HG03439 (cell line): Measurements from ENCODE around the gene TRIML1.

Experiments used
- ATAC-seq: cut with Tn5 transposase; IDR thresholded peaks from one replicate; pipeline ENCODE4 v1.9.1; 2021; ENCODE audit warnings: mild to moderate bottlenecking, moderate library complexity; ENCODE audit not compliant: unreplicated experiment

TRIML1 gene, protein sequence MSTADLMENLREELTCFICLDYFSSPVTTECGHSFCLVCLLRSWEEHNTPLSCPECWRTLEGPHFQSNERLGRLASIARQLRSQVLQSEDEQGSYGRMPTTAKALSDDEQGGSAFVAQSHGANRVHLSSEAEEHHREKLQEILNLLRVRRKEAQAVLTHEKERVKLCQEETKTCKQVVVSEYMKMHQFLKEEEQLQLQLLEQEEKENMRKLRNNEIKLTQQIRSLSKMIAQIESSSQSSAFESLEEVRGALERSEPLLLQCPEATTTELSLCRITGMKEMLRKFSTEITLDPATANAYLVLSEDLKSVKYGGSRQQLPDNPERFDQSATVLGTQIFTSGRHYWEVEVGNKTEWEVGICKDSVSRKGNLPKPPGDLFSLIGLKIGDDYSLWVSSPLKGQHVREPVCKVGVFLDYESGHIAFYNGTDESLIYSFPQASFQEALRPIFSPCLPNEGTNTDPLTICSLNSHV

DNA sequence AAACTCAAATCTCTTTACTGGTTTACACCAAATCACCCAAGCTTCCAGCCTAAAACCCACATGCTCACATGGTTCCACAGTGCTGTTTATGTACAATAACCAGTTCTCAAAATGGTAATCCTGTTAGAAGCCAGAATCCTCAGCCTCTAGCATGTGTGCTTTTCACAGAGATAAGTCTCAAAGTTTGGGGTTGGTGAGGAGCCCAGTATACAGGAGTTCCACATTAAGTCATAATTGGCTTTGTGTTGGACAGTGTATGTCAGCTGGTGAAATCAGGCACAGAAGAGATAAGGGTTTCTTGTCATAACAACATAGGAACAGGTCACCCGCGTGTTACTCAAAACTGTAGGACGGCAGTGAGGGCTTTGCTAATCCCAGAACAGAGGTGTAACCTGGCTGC, at the start of gene TRIML1:
TSS of gene TRIML1 (plus strand) at position 301 of the 400 bp plus-strand sequence. CDS start 118 bp downstream, outside the sequence.
- ATAC-seq, result no peak

DNA sequence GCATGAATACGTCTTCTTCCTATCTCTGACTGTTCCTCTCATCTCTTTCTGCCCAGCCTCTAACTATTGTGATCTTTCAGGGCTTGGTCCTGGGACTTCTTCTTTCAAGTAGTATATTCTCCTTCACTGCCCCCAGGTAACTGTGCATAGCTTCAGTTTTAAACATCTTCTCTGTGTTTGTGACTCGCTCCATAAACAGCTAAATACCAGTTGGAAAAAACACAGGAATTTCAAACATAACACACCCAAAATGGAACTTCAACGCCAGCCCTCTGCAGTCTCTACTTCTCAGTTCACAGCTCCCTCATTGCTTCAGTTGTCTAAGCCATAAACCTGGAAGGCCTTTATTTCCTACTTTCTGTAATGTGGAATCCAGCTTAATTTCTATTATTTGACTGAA, 46.4 kb upstream of the TRIML1 start:
- no peak for ATAC-seq

DNA sequence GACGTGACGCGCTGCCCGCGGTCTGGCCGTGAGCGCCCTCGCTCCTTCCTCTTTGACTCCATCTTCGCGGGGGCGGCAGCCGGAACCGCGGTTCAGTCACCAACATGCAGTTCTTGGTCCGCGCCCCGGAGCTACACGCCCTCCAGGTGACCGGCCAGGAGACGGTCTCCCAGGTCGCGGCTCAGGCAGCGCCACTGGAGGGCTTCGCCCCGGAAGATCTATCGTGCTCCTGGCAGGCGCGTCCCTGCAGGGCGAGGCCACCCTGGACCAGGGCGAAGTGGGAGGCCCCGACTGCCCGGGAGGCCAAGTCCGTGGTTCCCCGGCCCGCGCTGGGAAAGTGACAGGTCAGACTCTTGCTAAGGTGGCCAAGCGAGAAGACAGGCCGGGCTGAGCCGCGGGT, 32.8 kb upstream of the TRIML1 start:
- ATAC-seq, result no peak

- no peak for ATAC-seq
Measured at GRCh38 chr4:188107931-188108843, 31.1 kb upstream of the TRIML1 start.

DNA sequence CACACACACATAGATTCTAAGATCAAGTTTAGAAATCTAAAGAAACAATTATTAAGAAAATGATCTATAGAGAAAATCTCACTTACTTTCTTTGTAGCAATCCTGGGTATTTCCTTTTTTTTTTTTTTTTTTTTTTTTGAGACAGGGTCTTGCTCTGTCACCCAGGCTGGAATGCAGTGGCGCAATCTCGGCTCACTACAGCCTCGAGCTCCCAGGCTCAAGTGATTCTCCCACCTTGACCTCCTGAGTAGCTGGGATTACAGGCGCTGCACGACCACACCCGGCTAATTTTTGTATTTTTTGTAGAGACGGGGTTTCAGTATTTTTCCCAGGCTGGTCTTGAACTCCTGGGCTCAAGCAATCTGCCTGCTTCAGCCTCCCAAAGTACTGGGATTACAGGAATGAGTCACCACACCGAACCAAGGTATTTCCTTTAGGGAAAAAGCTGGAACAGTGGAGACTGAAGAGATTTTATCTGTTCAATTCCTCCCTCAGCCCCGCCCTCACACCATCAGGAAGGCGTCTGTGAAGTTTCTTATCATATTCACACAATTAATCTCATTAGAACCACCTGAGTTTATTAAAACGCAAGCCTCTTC, 30.0 kb upstream of the TRIML1 start, which contains the start of gene TRIML2:
TSS of gene TRIML2 (minus strand) at position 447 of the 599 bp plus-strand sequence. CDS start 4,235 bp downstream, outside the sequence.
- no peak for ATAC-seq

DNA sequence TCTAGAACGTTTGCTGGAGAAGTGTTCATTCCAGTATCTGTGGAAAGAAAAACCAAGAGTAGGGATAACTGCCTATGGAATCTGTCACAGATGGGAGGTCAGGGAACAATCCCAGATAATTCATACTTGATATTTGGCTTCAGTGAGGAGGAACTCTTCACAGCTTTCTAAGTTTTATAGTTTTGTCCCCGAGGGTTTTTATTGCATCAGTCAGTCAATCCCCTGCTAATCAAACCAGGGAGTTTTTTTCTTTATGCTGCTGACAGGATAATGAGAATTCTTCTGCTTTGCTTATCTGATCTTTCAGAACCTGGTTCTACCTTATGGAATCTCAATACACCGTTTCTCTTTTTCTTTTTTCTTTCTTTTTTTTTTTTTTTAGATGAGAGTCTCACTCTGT, 29.2 kb upstream of the TRIML1 start:
- ATAC-seq, result no peak

DNA sequence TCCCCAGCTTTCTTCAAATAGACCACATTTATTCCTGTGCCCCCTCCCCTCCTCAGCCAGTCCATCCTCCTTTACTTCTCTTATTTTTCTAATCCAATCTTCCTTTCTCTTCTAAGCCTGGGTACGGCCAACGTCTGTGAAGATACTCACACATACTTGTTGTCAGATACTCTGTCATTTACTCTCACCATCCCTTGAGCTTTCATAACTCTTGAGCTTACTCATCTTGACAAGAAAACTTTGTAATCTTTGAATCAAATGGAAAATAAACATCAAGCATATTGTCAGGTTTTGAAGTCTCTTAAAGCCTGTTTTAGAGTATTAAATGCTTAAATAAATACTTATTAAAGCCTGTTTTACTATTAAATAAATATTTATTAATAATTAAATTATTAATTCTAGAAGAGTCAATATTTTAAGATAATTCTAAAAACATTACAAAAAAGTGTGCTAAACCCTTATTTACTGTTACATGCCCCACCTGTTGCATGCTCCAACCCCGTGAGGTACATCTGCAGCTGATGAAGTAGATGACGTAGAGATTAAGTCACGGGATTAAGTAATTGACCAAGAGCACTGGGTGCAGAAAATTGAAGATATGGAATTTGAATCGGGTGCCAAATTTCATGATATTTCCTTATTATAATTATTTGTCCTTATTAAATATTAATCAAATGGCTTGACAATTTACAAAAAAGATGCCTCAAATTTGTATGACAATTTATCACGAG, 28.3 kb upstream of the TRIML1 start:
- ATAC-seq, result no peak

- ATAC-seq, result no peak
Measured at GRCh38 chr4:188111955-188112354, 27.3 kb upstream of the TRIML1 start.

GRCh38 chr4:188113156-188113555, 26.1 kb upstream of the TRIML1 start:
- ATAC-seq, result no peak

- ATAC-seq, result no peak
Measured at GRCh38 chr4:188117631-188118324, 21.5 kb upstream of the TRIML1 start.

DNA sequence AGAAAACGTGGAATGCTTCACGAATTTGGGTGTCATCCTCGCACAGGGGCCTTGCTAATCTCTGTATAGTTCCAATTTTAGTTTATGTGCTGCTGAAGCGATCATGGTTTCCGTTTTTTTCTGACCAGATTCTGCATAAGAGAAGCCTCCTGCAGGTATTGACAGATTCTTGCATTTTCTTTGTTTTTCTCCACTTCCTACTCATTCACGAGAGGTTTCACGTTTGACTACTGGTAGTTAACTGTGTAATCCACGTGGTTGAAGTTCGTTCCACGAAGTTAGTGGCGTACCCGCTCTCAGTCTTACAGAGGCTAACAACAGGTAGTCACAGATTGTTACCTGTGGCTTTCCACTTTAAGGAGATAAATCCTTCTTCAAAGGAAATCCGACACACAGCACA, 17.7 kb upstream of the TRIML1 start:
- no peak for ATAC-seq

DNA sequence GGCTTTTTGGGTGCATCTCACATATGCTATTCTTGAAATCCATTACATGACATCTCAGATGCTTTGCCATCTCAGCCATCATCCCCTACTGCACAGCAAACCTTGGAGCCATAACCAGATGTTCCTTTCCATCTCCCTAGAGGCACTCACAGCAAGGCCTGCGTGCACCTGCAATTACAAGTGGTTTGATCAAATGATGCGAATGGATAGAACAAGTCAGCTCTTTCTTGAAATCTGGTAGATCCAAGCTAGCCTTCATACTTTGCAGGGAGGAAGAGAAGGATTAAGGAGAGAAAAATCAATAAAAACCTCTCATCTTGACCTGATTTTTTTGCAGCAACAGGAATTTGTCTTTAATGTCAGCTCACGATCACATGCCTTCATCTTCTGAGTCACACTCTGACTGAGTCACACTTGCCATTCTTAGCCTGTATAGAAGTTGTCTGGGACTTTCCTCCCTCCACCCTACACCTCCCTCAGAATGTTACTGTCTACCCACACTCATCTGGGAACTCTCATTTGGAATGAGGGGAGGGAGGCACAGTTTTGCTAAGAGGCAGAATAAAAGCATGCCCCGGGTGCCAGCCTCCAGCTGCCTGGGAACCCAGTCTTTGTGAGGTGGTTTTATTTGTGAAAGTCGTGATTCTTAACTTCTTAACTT, 11.9 kb upstream of the TRIML1 start:
- no peak for ATAC-seq

DNA sequence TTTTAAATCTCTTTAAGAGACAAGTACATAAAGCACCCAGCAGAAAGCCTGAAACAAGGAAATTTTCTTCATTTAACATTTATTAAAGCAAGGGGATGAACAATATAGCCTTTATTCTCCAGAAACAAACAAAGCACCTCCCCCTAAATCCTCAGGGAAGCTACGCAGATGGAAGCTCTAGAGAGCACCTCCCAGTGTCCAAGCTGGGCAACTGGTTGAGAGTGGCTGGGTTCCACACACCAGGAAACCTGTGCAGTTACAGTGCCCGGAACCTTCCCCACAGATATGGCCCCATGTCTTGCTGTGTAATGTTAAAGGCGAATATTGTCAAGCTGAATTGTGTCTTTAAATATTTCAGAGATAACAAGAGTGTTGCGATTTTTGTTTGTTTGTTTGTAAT, 8.9 kb upstream of the TRIML1 start:
- no peak for ATAC-seq

DNA sequence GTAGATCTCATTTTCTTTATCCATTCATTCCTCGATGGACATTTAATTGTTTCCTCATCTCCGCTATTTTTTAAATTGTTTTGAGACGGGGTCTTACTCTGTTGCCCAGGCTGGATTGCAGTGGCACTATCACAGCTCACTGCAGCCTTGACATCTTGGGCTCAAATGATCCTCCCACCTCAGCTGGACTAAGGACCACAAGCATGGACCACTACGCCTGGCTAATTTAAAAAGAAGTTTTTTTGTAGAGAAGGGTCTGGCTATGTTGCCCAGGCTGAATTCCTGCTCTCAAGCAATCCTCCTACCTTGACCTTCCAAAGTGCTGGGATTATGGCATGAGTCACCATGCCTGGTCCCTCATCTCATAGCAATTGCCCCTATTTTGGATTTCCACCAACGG, 7.0 kb upstream of the TRIML1 start:
- ATAC-seq, result no peak

DNA sequence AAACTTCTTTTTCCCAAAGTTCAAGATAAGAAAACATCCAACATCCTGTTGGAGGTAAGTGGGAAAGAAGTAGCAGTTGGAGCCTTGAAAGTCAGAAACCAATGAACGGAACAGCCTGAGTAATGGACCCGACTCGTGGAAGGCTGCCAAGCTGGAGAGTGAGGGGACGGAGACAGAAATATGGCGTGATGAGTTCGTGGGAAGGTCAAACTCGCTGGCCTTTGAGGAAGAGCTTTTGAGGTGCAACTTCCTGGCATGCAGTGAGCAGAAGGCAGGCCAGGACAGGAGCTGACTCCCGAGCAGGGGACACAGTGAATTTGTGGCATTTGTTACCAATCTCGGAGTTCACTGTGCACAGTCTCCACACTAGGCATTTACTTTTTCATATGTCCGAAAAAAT, 1.0 kb upstream of the TRIML1 start:
- ATAC-seq, result no peak

- no peak for ATAC-seq
Measured at GRCh38 chr4:188139671-188140070, 430 bp downstream of the TRIML1 start.

GRCh38 chr4:188143731-188144130, 4.5 kb downstream of the TRIML1 start:
- no peak for ATAC-seq

- no peak for ATAC-seq
Measured at GRCh38 chr4:188145601-188146000, 6.4 kb downstream of the TRIML1 start.

DNA sequence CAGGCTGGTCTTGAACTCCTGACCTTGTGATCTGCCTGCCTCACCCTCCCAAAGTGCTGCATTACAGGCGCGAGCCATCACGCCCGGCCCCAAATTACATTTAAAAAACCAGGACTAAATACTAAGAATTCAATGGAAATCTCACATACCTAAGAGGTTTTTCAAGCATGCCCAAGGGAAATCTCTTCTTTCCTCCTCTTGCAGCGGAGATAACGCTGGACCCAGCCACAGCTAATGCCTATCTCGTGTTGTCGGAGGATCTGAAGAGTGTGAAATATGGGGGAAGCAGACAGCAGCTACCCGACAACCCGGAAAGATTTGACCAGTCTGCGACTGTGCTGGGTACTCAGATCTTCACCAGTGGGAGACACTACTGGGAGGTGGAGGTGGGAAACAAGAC, 7.4 kb downstream of the TRIML1 start:
- ATAC-seq, result no peak
